ENCODE measurements around the gene SP2.
A peak's percentile ranks its signal among the peaks of the same experiment; 100 is the strongest.

The SP2 gene

DNA sequence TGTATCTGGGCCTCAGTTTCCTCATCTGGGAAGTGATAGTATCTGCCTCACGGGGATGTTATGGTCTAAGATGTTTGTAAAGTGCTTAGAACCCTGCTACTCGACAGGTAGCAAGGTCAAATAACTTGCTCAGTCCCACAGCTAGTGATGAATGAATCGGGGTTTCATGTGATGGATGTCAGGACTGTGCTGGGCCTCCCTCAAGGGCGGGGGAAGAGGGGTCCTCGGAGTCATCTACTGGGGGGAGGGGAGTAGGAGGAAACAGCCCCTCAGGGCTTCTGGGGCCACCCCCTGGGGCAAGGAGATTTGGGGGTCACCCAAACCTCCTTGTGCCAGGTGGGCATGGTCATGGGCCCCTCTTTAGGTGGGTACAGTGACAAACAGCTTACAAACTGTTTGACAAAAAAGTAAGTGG, 46.1 kb downstream of the SP2 start:
- DNase-seq (ENCODE audit: low read depth) = no peak
- no peak for TF ChIP-seq CTCF (IDR thresholded peaks at IDR 0.05; ENCODE audit: control insufficient read depth, insufficient read depth, low read depth, low read length, missing control alignments)
- H3K4me3 ChIP-seq (ENCODE audit: control insufficient read depth, low read depth, low read length) = peak overlapping the region; percentile 85

- no peak for DNase-seq (ENCODE audit: low read depth)
- H3K4me3 ChIP-seq (ENCODE audit: control insufficient read depth, low read depth, low read length) = peak overlapping the region; percentile 85
- no peak for TF ChIP-seq CTCF (IDR thresholded peaks at IDR 0.05; ENCODE audit: control insufficient read depth, insufficient read depth, low read depth, low read length, missing control alignments)
Observed at GRCh38 chr17:47942568-47942967, 46.5 kb downstream of the SP2 start.

DNA sequence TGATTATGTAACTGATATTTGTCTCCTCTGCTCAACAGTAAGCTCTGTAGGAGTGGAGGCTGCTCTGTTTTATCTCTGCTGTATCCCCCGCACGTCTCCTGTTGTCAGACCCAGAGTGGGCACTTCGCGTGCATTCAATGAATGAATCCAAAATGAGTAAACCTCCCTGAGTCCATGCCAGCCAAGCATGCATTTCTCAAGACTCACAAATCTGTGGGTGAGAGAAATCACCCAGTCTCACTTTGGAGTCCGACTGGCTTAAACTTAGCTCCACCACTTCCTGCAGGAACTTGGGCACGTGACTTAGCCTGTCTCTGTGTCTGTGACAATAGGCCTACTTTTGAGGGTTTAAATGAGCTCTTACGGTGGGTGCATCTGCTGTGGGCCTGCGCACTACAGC, 49.0 kb downstream of the SP2 start:
- no peak for TF ChIP-seq CTCF (IDR thresholded peaks at IDR 0.05; ENCODE audit: control insufficient read depth, insufficient read depth, low read depth, low read length, missing control alignments)
- peak; percentile 32 for DNase-seq (ENCODE audit: low read depth)
- H3K4me3 ChIP-seq (ENCODE audit: control insufficient read depth, low read depth, low read length) = no peak overlapping the region

DNA sequence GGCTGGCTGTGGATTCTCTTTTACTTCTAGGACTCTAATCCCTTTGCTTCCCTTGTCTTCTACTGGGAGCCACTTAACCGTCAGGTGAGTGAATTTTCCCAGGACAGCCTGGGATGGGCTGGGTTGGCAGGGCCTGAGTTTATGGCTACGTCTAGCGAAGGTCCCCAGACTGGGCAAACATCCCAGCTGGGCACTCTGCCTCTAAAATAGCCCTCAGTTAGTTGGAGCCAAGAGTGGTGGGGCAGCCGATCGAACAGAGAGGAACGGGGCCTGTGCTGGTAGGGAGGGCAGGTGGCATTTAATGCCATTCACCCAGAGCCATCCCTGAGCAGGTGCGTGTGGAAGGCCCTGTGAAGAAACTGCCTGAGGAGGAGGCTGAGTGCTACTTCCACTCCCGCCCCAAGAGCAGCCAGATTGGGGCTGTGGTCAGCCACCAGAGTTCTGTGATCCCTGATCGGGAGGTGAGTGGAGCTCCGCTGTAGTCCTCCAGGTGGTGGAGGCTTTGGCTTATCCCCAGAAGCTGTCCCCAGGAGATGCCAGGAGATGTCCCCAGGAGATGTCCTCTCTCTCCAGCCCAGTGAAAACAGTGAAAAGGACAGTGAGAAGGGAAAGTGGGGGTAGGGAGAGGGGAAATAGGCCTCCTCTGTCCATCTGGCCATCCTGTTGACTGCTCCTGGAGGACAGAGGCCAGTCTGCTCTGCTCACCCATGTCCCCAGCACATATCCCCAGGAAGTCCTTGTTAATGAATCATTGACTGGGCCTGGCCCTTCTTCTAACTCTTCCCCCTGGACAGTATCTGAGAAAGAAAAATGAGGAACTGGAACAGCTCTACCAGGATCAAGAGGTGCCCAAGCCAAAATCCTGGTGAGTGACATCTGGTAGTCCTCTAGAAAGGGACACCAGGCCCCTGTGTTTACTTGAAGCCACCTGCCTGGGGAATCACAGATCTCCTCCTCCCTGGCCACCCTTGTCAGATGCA, 49.8 kb downstream of the SP2 start:
- TF ChIP-seq CTCF (IDR thresholded peaks at IDR 0.05; ENCODE audit: control insufficient read depth, insufficient read depth, low read depth, low read length, missing control alignments) = no peak
- no peak for DNase-seq (ENCODE audit: low read depth)
- H3K4me3 ChIP-seq (ENCODE audit: control insufficient read depth, low read depth, low read length) = no peak overlapping the region

DNA sequence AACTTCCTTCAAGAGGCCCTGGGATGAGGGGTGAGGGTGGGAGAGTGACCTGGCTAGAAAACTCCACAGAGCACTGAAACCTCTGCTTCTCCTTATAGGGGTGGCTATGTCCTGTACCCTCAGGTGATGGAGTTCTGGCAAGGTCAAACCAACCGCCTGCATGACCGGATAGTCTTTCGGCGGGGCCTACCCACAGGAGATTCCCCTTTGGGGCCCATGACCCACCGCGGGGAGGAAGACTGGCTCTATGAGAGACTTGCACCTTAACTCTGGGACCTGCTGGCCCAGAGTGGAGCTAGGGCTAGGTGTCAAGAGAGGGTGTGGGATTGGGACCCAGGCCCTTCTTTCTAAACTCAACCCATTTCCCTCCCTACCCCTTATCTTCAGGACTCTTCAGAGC, 50.5 kb downstream of the SP2 start:
- no peak overlapping the region for H3K4me3 ChIP-seq (ENCODE audit: control insufficient read depth, low read depth, low read length)
- no peak for DNase-seq (ENCODE audit: low read depth)
- TF ChIP-seq CTCF (IDR thresholded peaks at IDR 0.05; ENCODE audit: control insufficient read depth, insufficient read depth, low read depth, low read length, missing control alignments) = no peak

DNA sequence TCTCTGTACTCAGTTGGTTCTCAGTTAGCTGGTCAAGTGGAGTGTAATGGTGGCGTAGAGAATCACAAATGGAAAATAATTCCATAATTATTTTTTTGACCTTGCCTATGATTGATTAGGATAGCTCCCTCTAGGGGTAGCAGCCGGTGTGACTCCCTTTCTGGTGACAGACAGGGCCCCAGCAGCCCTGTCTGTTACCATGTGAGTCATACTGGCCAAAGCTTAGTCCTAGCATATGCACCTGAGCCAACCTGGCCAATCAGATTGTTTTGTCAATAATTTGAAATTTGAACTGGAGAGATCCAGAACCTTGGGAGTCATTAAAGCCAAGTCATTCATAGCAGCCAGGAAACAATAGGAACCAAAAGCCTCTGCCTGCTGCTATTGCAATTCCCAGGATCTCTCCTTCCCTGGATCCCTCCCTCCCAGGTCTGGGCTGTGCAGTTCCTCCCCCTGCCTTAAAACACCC, 50.9 kb downstream of the SP2 start:
- H3K4me3 ChIP-seq (ENCODE audit: control insufficient read depth, low read depth, low read length) = no peak overlapping the region
- peak; percentile 83 for TF ChIP-seq CTCF (IDR thresholded peaks at IDR 0.05; ENCODE audit: control insufficient read depth, insufficient read depth, low read depth, low read length, missing control alignments)
- DNase-seq (ENCODE audit: low read depth) = no peak

Data from AG09309 (cell line).